Lung (tissue), 12 donors: ENCODE results near the gene CNPY3. TPM values are rescaled to one million over a fixed set of nuclear protein-coding genes. Genes with fewer than 3 reads are reported as not detected.

ENCODE experiments used
- ATAC-seq: fragments of 200-7000 bp; cut with Tn5 transposase; one replicate; pipeline ENCODE4 v1.9.1; 2020; ENCODE audit warnings: moderate number of reproducible peaks; ENCODE audit not compliant: insufficient read depth, low FRiP score
- DNase-seq, 3 donors: peaks; one replicate each; pipeline ENCODE4 v3.0.0-alpha.2; 2013 to 2017
- H3K27ac ChIP-seq, 2 donors: one replicate each; pipeline ENCODE4 v1.5.1; 2013; ENCODE audit warnings: mild to moderate bottlenecking in 2 of 2, moderate library complexity in 2 of 2, control low read depth in 1 of 2, inconsistent platforms in 1 of 2, low read depth in 1 of 2, low read length in 1 of 2
- H3K27me3 ChIP-seq, 3 donors: one replicate each; pipeline ENCODE4 v1.5.1; 2013; ENCODE audit warnings: low read length in 2 of 3; ENCODE audit not compliant: control insufficient read depth in 3 of 3, insufficient read depth in 3 of 3
- H3K36me3 ChIP-seq, 4 donors: one replicate each; pipeline ENCODE4 v1.5.1; 2013; ENCODE audit warnings: low read length in 4 of 4, mild to moderate bottlenecking in 1 of 4, moderate library complexity in 1 of 4; ENCODE audit not compliant: control insufficient read depth in 4 of 4, insufficient read depth in 4 of 4
- H3K4me1 ChIP-seq, 5 donors: one replicate each; pipeline ENCODE4 v1.5.1; 2013; ENCODE audit warnings: low read length in 5 of 5, mild to moderate bottlenecking in 2 of 5, moderate library complexity in 1 of 5; ENCODE audit not compliant: control insufficient read depth in 5 of 5, insufficient read depth in 5 of 5
- H3K4me3 ChIP-seq: one replicate; pipeline ENCODE4 v1.5.1; 2013; ENCODE audit warnings: mild to moderate bottlenecking, control low read depth, moderate library complexity
- H3K9ac ChIP-seq, 2 donors: one replicate each; pipeline ENCODE4 v1.5.1; 2013; ENCODE audit warnings: low read length in 2 of 2, control low read depth in 1 of 2; ENCODE audit not compliant: insufficient read depth in 1 of 2
- H3K9me3 ChIP-seq, 4 donors: one replicate each; pipeline ENCODE4 v1.5.1; 2013; ENCODE audit warnings: low read length in 3 of 4, mild to moderate bottlenecking in 1 of 4, moderate library complexity in 1 of 4; ENCODE audit not compliant: control insufficient read depth in 4 of 4, insufficient read depth in 3 of 4
- WGBS, 2 donors: extraction: QIAGEN DNeasy Blood & Tissue Kit; methylation state at CpG; one replicate each; pipeline ENCODE4 v1.1.7; 2013; 5-methylcytosine and 5-hydroxymethylcytosine counted together
- polyA plus RNA-seq, 2 donors: library from polyadenylated mRNA; stranded (reverse); fragments of 200-250 nt; gene quantifications; one replicate each; pipeline ENCODE4 v1.2.1, GENCODE V29; 2013
- total RNA-seq, 2 donors: library from RNA; depleted of rRNA in 1 of 2; stranded (reverse); fragments of >200 nt in 1 of 2; gene quantifications; one replicate each; pipeline ENCODE4 v1.2.1, GENCODE V29; 2014 to 2021
- TF ChIP-seq, protein P1 (sequence below): IDR thresholded peaks from 2 replicates; pipeline ENCODE4 v1.5.1; 2012; ENCODE audit warnings: mild to moderate bottlenecking; ENCODE audit errors: control extremely low read depth, extremely low read depth
- donor health status: control.
- donor health status: control.
- donor health status: Bipolar disorder and iron deficiency.
- donor health status: healthy.
- donor health status: DM: yes; HTN: yes; CAD: no.

The CNPY3 gene
- total and polyA plus RNA-seq, 4 donors = 36.0 to 90.5 (median 56.2) TPM

DNA sequence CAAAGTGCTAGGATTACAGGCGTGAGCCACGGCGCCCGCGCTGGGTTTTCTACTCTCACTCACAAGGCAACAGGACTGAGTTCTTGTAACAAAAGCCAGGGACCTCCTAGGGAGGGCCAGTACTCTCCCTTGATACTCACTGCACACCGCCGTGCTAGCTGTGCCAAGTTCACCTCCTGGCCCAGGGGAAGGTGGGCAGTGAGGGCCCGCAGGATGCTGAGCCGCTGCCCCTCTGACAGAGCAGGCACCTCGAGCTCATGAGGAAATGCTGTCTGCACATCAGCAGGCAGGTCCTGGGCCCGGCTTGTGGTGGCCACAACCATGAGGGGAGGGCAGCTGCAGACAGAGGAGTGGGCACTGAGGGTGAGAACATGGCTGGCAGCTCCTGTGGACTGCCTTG is 37.9 kb downstream of the CNPY3 start:
- TF ChIP-seq, protein P1, sequence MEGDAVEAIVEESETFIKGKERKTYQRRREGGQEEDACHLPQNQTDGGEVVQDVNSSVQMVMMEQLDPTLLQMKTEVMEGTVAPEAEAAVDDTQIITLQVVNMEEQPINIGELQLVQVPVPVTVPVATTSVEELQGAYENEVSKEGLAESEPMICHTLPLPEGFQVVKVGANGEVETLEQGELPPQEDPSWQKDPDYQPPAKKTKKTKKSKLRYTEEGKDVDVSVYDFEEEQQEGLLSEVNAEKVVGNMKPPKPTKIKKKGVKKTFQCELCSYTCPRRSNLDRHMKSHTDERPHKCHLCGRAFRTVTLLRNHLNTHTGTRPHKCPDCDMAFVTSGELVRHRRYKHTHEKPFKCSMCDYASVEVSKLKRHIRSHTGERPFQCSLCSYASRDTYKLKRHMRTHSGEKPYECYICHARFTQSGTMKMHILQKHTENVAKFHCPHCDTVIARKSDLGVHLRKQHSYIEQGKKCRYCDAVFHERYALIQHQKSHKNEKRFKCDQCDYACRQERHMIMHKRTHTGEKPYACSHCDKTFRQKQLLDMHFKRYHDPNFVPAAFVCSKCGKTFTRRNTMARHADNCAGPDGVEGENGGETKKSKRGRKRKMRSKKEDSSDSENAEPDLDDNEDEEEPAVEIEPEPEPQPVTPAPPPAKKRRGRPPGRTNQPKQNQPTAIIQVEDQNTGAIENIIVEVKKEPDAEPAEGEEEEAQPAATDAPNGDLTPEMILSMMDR = no peak
- Histone ChIP-seq H3K9ac (no peak overlapping the region), H3K27me3 (no peaks in the 10 kb centered on the region), H3K4me1 (no peaks in the 10 kb centered on the region), H3K9me3 (no peaks in the 10 kb centered on the region), H3K27ac (no peak overlapping the region), H3K36me3 (peaks cover 2 to 52% (median 16%) of the 10 kb centered on the region in 4 donors), H3K4me3 (no peak overlapping the region)
- 96 to 99% methylated on average over 11 of the region's 11 CpGs for WGBS, 2 donors
- ATAC-seq (no peak), DNase-seq (no peak)

DNA sequence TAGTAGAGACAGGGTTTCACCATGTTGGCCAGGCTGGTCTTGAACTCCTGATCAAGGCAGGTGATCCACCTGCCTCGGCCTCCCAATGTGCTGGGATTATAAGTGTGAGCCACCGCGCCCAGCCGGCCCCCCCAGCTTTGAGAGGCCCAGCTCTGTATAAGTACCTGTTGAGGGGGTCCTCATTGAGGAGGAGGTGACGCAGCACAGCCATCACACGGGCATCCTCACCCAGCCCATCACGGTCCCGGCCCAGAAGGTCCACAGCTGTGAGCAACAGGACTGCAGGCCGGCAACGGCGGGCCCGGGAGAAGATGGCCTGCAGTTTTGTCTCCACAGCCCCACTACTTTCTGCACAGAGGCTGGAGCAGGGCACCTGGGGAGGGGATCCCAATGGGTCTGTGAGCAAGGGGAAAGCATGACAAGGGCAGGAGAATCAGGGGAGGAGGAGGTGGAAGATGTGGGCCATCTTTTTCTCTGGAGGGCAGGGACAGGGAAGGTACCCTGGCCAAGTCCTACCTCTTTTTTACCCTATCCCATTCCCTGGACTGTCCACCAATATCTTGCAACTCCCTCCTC is 38.9 kb downstream of the CNPY3 start:
- no peaks in the 10 kb centered on the region for H3K27me3 ChIP-seq
- DNase-seq (no peak), ATAC-seq (no peak)
- no peak overlapping the region for H3K27ac ChIP-seq
- no peak overlapping the region for H3K4me3 ChIP-seq
- no peak overlapping the region for H3K9ac ChIP-seq
- H3K36me3 ChIP-seq = peaks cover 2 to 47% (median 13%) of the 10 kb centered on the region in 4 donors
- WGBS, 2 donors = 96 to 98% methylated on average over 12 of the region's 12 CpGs
- no peaks in the 10 kb centered on the region for H3K4me1 ChIP-seq
- no peaks in the 10 kb centered on the region for H3K9me3 ChIP-seq
- TF ChIP-seq, protein P1 = no peak

DNA sequence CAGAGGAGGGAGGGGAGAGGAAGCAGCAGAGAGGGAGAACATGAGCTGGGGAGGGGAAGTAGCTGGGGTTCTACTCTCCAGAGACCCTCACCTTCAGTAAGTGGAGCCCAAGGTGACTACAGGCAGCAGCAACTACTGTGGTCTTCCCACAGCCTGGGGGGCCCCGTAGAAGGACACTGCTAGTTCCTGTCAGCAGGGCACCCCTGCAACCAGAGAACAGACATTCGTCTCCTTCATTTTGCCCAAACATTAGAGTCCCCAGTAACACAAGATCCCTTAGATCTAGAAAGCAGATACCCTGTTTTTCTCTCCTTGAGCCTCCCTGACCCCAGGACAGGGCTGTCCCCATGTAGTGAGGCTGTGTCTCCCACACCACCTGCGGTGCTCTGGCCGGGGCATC is 39.5 kb downstream of the CNPY3 start:
- Histone ChIP-seq H3K9ac (no peak overlapping the region), H3K27ac (no peak overlapping the region), H3K4me3 (no peak overlapping the region), H3K4me1 (peaks cover 0 to 1% (median 0%) of the 10 kb centered on the region in 5 donors), H3K36me3 (peaks cover 2 to 45% (median 13%) of the 10 kb centered on the region in 4 donors), H3K9me3 (no peaks in the 10 kb centered on the region), H3K27me3 (no peaks in the 10 kb centered on the region)
- DNase-seq (no peak), ATAC-seq (no peak)
- 73 to 87% methylated on average over 4 of the region's 4 CpGs for WGBS, 2 donors
- TF ChIP-seq, protein P1 = no peak

DNA sequence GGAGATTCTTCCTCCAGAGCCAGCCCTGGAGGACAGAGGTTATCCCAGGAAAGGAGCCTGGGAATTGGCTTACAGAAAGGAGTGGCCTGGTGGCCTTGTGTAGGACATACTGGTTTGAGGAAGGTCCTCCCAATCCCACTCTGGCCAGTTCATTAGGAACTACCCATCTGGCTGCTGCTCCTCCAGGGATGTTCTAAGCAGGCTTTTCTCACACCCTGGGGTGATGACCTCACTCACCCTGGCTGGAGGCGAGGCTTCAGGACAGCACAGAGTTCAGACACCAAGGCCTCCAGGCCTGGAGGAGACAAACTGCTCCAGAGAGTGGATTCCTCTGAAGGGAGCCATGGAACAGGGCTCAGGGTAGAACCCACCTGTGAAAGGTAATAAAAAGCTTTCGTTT is 40.2 kb downstream of the CNPY3 start:
- no peaks in the 10 kb centered on the region for H3K27me3 ChIP-seq
- ATAC-seq = no peak
- peaks cover 0 to 1% (median 0%) of the 10 kb centered on the region in 5 donors for H3K4me1 ChIP-seq
- no peak overlapping the region for H3K27ac ChIP-seq
- no peak overlapping the region for H3K9ac ChIP-seq
- peaks cover 2 to 43% (median 13%) of the 10 kb centered on the region in 4 donors for H3K36me3 ChIP-seq
- H3K4me3 ChIP-seq = no peak overlapping the region
- 93 to 96% methylated on average over 2 of the region's 2 CpGs for WGBS, 2 donors
- no peak for DNase-seq
- TF ChIP-seq, protein P1 = no peak
- no peaks in the 10 kb centered on the region for H3K9me3 ChIP-seq
